22Rv1 (cell line): ENCODE measurements around the gene SPACA1.

Experiments used
- ZFX ChIP-seq: fragments of 450-650 bp; IDR thresholded peaks from 2 replicates; pipeline ENCODE4 v1.6.1; 2017; ENCODE audit warnings: antibody characterized with exemption, borderline replicate concordance
- TF ChIP-seq, protein P1 (sequence below): fragments of 450-650 bp; IDR thresholded peaks from 2 replicates; pipeline ENCODE4 v1.5.1; 2017; ENCODE audit warnings: mild to moderate bottlenecking

DNA sequence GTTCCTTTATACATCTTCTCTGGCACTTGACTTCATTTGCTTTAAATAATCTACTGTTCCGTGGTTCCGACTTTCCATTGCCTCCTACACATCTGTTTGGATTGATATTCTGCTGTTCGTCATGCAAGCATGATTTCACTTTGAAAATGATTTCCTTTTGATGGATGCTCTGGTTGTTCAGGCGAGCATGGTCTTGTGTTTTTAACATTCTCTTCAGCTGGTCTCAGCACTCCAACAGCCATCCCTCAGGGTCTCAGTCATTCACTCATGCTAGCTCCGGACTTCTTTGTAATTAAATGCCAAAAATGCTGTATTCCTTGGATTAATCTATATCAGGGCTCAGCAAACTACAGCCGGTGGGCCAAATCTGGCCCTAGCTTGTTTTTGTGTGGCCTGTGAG is 27.2 kb upstream of the SPACA1 start:
- TF ChIP-seq, protein P1, sequence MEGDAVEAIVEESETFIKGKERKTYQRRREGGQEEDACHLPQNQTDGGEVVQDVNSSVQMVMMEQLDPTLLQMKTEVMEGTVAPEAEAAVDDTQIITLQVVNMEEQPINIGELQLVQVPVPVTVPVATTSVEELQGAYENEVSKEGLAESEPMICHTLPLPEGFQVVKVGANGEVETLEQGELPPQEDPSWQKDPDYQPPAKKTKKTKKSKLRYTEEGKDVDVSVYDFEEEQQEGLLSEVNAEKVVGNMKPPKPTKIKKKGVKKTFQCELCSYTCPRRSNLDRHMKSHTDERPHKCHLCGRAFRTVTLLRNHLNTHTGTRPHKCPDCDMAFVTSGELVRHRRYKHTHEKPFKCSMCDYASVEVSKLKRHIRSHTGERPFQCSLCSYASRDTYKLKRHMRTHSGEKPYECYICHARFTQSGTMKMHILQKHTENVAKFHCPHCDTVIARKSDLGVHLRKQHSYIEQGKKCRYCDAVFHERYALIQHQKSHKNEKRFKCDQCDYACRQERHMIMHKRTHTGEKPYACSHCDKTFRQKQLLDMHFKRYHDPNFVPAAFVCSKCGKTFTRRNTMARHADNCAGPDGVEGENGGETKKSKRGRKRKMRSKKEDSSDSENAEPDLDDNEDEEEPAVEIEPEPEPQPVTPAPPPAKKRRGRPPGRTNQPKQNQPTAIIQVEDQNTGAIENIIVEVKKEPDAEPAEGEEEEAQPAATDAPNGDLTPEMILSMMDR, result no peak
- no peak for TF ChIP-seq ZFX
